Measurements from ENCODE around the gene TANK. TPM values are rescaled to one million over a fixed set of nuclear protein-coding genes. Genes with fewer than 3 reads are reported as not detected.

Gene TANK
- total and polyA plus RNA-seq, 2 of the 8 experiments (the other 6 are each of a cell fraction or from before 2014, with no cell fraction given): 7.0 to 26.1 TPM

DNA sequence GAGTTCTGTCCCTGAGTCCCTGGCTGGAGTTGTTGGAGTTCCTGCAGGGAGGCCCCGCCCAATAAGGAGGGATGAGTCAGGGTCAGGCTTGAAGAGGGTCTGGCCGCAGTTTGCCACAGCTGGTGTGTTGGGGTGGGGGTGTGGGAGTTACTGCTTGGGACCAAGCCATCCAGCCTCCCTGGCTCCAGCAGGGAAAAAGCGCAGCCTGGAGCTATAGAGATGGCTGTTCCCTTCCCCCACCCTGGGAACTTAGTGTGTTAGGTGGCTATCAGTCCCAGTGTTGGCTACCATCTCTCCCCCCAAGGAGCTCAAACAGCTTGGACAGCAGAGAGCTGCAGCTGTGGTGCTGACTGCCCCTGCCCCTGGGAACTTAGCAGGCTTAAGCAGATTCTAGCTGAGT is 13.2 kb upstream of the TANK start (continued):
- TF ChIP-seq, protein P1, sequence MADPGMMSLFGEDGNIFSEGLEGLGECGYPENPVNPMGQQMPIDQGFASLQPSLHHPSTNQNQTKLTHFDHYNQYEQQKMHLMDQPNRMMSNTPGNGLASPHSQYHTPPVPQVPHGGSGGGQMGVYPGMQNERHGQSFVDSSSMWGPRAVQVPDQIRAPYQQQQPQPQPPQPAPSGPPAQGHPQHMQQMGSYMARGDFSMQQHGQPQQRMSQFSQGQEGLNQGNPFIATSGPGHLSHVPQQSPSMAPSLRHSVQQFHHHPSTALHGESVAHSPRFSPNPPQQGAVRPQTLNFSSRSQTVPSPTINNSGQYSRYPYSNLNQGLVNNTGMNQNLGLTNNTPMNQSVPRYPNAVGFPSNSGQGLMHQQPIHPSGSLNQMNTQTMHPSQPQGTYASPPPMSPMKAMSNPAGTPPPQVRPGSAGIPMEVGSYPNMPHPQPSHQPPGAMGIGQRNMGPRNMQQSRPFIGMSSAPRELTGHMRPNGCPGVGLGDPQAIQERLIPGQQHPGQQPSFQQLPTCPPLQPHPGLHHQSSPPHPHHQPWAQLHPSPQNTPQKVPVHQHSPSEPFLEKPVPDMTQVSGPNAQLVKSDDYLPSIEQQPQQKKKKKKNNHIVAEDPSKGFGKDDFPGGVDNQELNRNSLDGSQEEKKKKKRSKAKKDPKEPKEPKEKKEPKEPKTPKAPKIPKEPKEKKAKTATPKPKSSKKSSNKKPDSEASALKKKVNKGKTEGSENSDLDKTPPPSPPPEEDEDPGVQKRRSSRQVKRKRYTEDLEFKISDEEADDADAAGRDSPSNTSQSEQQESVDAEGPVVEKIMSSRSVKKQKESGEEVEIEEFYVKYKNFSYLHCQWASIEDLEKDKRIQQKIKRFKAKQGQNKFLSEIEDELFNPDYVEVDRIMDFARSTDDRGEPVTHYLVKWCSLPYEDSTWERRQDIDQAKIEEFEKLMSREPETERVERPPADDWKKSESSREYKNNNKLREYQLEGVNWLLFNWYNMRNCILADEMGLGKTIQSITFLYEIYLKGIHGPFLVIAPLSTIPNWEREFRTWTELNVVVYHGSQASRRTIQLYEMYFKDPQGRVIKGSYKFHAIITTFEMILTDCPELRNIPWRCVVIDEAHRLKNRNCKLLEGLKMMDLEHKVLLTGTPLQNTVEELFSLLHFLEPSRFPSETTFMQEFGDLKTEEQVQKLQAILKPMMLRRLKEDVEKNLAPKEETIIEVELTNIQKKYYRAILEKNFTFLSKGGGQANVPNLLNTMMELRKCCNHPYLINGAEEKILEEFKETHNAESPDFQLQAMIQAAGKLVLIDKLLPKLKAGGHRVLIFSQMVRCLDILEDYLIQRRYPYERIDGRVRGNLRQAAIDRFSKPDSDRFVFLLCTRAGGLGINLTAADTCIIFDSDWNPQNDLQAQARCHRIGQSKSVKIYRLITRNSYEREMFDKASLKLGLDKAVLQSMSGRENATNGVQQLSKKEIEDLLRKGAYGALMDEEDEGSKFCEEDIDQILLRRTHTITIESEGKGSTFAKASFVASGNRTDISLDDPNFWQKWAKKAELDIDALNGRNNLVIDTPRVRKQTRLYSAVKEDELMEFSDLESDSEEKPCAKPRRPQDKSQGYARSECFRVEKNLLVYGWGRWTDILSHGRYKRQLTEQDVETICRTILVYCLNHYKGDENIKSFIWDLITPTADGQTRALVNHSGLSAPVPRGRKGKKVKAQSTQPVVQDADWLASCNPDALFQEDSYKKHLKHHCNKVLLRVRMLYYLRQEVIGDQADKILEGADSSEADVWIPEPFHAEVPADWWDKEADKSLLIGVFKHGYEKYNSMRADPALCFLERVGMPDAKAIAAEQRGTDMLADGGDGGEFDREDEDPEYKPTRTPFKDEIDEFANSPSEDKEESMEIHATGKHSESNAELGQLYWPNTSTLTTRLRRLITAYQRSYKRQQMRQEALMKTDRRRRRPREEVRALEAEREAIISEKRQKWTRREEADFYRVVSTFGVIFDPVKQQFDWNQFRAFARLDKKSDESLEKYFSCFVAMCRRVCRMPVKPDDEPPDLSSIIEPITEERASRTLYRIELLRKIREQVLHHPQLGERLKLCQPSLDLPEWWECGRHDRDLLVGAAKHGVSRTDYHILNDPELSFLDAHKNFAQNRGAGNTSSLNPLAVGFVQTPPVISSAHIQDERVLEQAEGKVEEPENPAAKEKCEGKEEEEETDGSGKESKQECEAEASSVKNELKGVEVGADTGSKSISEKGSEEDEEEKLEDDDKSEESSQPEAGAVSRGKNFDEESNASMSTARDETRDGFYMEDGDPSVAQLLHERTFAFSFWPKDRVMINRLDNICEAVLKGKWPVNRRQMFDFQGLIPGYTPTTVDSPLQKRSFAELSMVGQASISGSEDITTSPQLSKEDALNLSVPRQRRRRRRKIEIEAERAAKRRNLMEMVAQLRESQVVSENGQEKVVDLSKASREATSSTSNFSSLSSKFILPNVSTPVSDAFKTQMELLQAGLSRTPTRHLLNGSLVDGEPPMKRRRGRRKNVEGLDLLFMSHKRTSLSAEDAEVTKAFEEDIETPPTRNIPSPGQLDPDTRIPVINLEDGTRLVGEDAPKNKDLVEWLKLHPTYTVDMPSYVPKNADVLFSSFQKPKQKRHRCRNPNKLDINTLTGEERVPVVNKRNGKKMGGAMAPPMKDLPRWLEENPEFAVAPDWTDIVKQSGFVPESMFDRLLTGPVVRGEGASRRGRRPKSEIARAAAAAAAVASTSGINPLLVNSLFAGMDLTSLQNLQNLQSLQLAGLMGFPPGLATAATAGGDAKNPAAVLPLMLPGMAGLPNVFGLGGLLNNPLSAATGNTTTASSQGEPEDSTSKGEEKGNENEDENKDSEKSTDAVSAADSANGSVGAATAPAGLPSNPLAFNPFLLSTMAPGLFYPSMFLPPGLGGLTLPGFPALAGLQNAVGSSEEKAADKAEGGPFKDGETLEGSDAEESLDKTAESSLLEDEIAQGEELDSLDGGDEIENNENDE (IDR thresholded peaks at IDR 0.05; ENCODE audit: insufficient replicate concordance, low read length): no peak
- TF ChIP-seq E2F6 (IDR thresholded peaks at IDR 0.05) (no peak), CHD1 (IDR thresholded peaks at IDR 0.05; ENCODE audit: low read depth, low read length) (no peak), SIN3A (conservative IDR thresholded peaks at IDR 0.05 in 1 of 2, IDR thresholded peaks at IDR 0.05 in 1 of 2; ENCODE audit: low read depth in 1 of 2, low read length in 2 of 2) (no peak), SP4 (IDR thresholded peaks at IDR 0.05; ENCODE audit: low read length) (no peak), EZH2 (IDR thresholded peaks at IDR 0.05; ENCODE audit: low read depth, low read length, severe bottlenecking) (no peak), JUN (IDR thresholded peaks at IDR 0.05; ENCODE audit: low read depth, low read length) (no peak), PHF8 (conservative IDR thresholded peaks at IDR 0.05; ENCODE audit: low read depth, low read length) (no peak), BRCA1 (IDR thresholded peaks at IDR 0.05; ENCODE audit: low read depth, low read length) (no peak), NRF1 (IDR thresholded peaks at IDR 0.05; ENCODE audit: low read depth, low read length) (no peak)
- TF ChIP-seq, protein P2, sequence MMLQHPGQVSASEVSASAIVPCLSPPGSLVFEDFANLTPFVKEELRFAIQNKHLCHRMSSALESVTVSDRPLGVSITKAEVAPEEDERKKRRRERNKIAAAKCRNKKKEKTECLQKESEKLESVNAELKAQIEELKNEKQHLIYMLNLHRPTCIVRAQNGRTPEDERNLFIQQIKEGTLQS (IDR thresholded peaks at IDR 0.05; ENCODE audit: insufficient read depth, low read depth, low read length): no peak

Measured in H1 (cell line).